GM12878 (cell line): ENCODE results near the gene TSC22D1. TPM values are rescaled to one million over a fixed set of nuclear protein-coding genes. Genes with fewer than 3 reads are reported as not detected.

Experiments
- ATAC-seq: fragments of 200-7000 bp; cut with Tn5 transposase; 3 replicates; pipeline ENCODE4 v1.9.1; 2020; ENCODE audit warnings: mild to moderate bottlenecking, moderate library complexity
- BruUV-seq: library from RNA; stranded (reverse); fragments of 400-500 nt; replicated peaks from 2 replicates; lab custom pipeline; 2021; lab: Mats Ljungman, UMichigan
- CTCF ChIA-PET: fragments of 300-600 bp; sonication (Branson Sonifier 250); formaldehyde crosslinking; extraction: SDS; loops from one replicate; lab custom pipeline; 2021; ENCODE audit warnings: inconsistent platforms; lab: Yijun Ruan, JAX
- POLR2A ChIA-PET: fragments of 350-600 bp; formaldehyde crosslinking; extraction: SDS; loops from one replicate; lab custom pipeline; 2021; ENCODE audit warnings: inconsistent platforms; lab: Charles Lee
- RAD21 ChIA-PET: fragments of 300-600 bp; sonication (Branson Sonifier 250); formaldehyde crosslinking; loops from one replicate; lab custom pipeline; 2023; ENCODE audit warnings: antibody characterized with exemption; ENCODE audit not compliant: unreplicated experiment; lab: Charles Lee
- SMC1A ChIA-PET: fragments of 300-600 bp; sonication (Branson Sonifier 250); formaldehyde crosslinking; loops from one replicate; lab custom pipeline; 2023; ENCODE audit not compliant: unreplicated experiment, uncharacterized antibody; lab: Charles Lee
- DNase-seq: peaks from one replicate; pipeline ENCODE4 v3.0.0-alpha.2; 2011; ENCODE audit warnings: low read depth, low spot score
- FAIRE-seq: peaks from 3 replicates; lab custom pipeline; 2011; peaks lifted over from hg19 to GRCh38; lab: Jason Lieb, UNC
- H2AFZ ChIP-seq: 2 replicates; pipeline ENCODE4 v1.6.0; 2011; ENCODE audit warnings: low read depth, low read length, control low read depth; ENCODE audit not compliant: control insufficient read depth
- H3K27ac ChIP-seq: 2 replicates; pipeline ENCODE4 v1.5.1; 2011; ENCODE audit warnings: control low read depth; ENCODE audit not compliant: control insufficient read depth, insufficient read depth
- H3K27me3 ChIP-seq, 2 experiments: replicated peaks in 1 of 2; 2 replicates each; pipeline versions ENCODE4 v1.6.0 to v1.6.1; 2011; ENCODE audit warnings: low read length in 1 of 2; ENCODE audit not compliant: control insufficient read depth in 2 of 2, insufficient read depth in 2 of 2
- H3K36me3 ChIP-seq, 2 experiments: 2 replicates each; pipeline ENCODE4 v1.5.1; 2011; ENCODE audit warnings: low read length in 1 of 2; ENCODE audit not compliant: control insufficient read depth in 2 of 2, insufficient read depth in 2 of 2
- H3K4me1 ChIP-seq: 2 replicates; pipeline ENCODE4 v1.6.1; 2011; ENCODE audit warnings: mild to moderate bottlenecking, low read length, moderate library complexity, mixed read lengths; ENCODE audit not compliant: control insufficient read depth, insufficient read depth
- H3K4me2 ChIP-seq: 2 replicates; pipeline ENCODE4 v1.6.0; 2011; ENCODE audit warnings: control low read depth; ENCODE audit not compliant: control insufficient read depth, insufficient read depth
- H3K4me3 ChIP-seq: fragments of 200-600 bp; sonication (generic); 2 replicates; pipeline ENCODE4 v1.5.1; 2016
- H3K79me2 ChIP-seq: 2 replicates; pipeline ENCODE4 v1.6.0; 2011; ENCODE audit warnings: low read length; ENCODE audit not compliant: control insufficient read depth, insufficient read depth
- H3K9ac ChIP-seq: 2 replicates; pipeline ENCODE4 v1.8.0; 2011; ENCODE audit warnings: low read length, control low read depth, mixed read lengths; ENCODE audit not compliant: control insufficient read depth, insufficient read depth
- H3K9me3 ChIP-seq: replicated peaks from 3 replicates; pipeline ENCODE4 v1.5.1; 2011; ENCODE audit warnings: mild to moderate bottlenecking, low read length; ENCODE audit not compliant: control insufficient read depth, insufficient read depth
- H4K20me1 ChIP-seq: 2 replicates; pipeline ENCODE4 v1.6.0; 2011; ENCODE audit not compliant: control insufficient read depth, insufficient read depth
- ATF2 ChIP-seq: IDR thresholded peaks from 2 replicates; pipeline ENCODE4 v1.6.1; 2012; ENCODE audit warnings: low read length, inconsistent platforms
- FOS ChIP-seq: IDR thresholded peaks from 3 replicates; pipeline ENCODE4 v1.6.1; 2011; ENCODE audit warnings: borderline replicate concordance; ENCODE audit not compliant: insufficient read length; ENCODE audit errors: extremely low read depth
- GATAD2B ChIP-seq: fragments of 450-650 bp; conservative IDR thresholded peaks from 2 replicates; pipeline ENCODE4 v1.6.1; 2017; ENCODE audit warnings: low read depth, mild to moderate bottlenecking, moderate library complexity
- LARP7 ChIP-seq: fragments of 450-650 bp; IDR thresholded peaks from 2 replicates; pipeline ENCODE4 v1.6.1; 2017; ENCODE audit warnings: mild to moderate bottlenecking
- MXI1 ChIP-seq: fragments of 150-350 bp; IDR thresholded peaks from 2 replicates; pipeline ENCODE4 v1.6.1; 2011; ENCODE audit warnings: low read depth, mild to moderate bottlenecking, inconsistent platforms, low read length, improper control_type of control experiment
- MYC ChIP-seq: IDR thresholded peaks from 2 replicates; pipeline ENCODE4 v1.6.1; 2011; ENCODE audit warnings: mild to moderate bottlenecking, low read length, moderate library complexity, inconsistent platforms; ENCODE audit not compliant: insufficient read depth, insufficient replicate concordance, insufficient read length, severe bottlenecking
- SIN3A ChIP-seq: IDR thresholded peaks from 2 replicates; pipeline ENCODE4 v1.6.1; 2012; ENCODE audit warnings: low read depth, low read length, improper control_type of control experiment
- SRF ChIP-seq, 2 experiments: IDR thresholded peaks; 2 replicates each; pipeline ENCODE4 v1.6.1; 2011; ENCODE audit warnings: low read depth in 2 of 2, low read length in 2 of 2, mild to moderate bottlenecking in 1 of 2, moderate library complexity in 1 of 2
- SUZ12 ChIP-seq: fragments of 200-600 bp; sonication (generic); IDR thresholded peaks from one replicate; pipeline ENCODE4 v1.6.1; 2018; ENCODE audit warnings: antibody characterized with exemption, mild to moderate bottlenecking; ENCODE audit not compliant: unreplicated experiment
- WRNIP1 ChIP-seq: IDR thresholded peaks from 2 replicates; pipeline ENCODE4 v1.6.1; 2011; ENCODE audit warnings: low read depth, low read length, improper control_type of control experiment, borderline replicate concordance
- YY1 ChIP-seq: IDR thresholded peaks from 2 replicates; pipeline ENCODE4 v1.6.1; 2011; ENCODE audit warnings: low read depth, mild to moderate bottlenecking, low read length
- ZNF274 ChIP-seq: IDR thresholded peaks from one replicate; pipeline ENCODE4 v1.8.0; 2011; ENCODE audit not compliant: insufficient read length, insufficient read depth
- ZSCAN29 ChIP-seq: fragments of 450-650 bp; IDR thresholded peaks from 2 replicates; pipeline ENCODE4 v1.6.1; 2017; ENCODE audit warnings: mild to moderate bottlenecking, moderate library complexity
- WGBS: methylation state at CpG from one replicate; pipeline ENCODE4 v1.1.6; 2016; ENCODE audit warnings: low lambda C conversion rate; ENCODE audit not compliant: insufficient replicate concordance, insufficient coverage; ENCODE audit errors: missing lambda C conversion rate; 5-methylcytosine and 5-hydroxymethylcytosine counted together
- in situ Hi-C: fragments of 300-500 bp; cut with MboI; formaldehyde crosslinking; loops from 9 replicates; pipeline ENCODE4 v1.14.3; 2018; ENCODE audit warnings: mixed read lengths
- intact Hi-C: fragments of 100-400 bp; cut with micrococcal nuclease; formaldehyde crosslinking; loops from one replicate; pipeline ENCODE4 v1.14.2; 2022; ENCODE audit not compliant: unreplicated experiment
- polyA plus RNA-seq, 11 experiments: library from polyadenylated mRNA; depleted of rRNA in 4 of 11; unstranded in 6 of 11; stranded (reverse) in 5 of 11; fragments of >200 nt; fragmentation: Nextera tagmentation in 4 of 11; fragmentation: Illumina TruSeq in 1 of 11; extraction: Ambion mirVana in 4 of 11; extraction: Trizol in 1 of 11; gene quantifications; 1 replicate in 1 of 11; 2 replicates in 10 of 11; pipeline versions ENCODE4 v1.2.1 to v1.2.3, GENCODE V29; 2011 to 2016; ENCODE audit warnings: inconsistent platforms in 2 of 11, missing spikeins in 2 of 11, low read depth in 1 of 11
- total RNA-seq, 4 experiments: library from RNA; depleted of rRNA in 3 of 4; stranded (reverse); fragments of >200 nt in 3 of 4; fragmentation: Illumina TruSeq in 1 of 4; extraction: Trizol in 1 of 4; gene quantifications; 2 replicates each; pipeline versions ENCODE4 v1.2.1 to v1.2.3, GENCODE V29; 2013 to 2021
- TF ChIP-seq, protein P1 (sequence below): fragments of 450-650 bp; formaldehyde crosslinking; IDR thresholded peaks from 2 replicates; pipeline ENCODE4 v1.4.0; 2022; ENCODE audit warnings: mild to moderate bottlenecking, moderate library complexity

TSC22D1 gene
- total and polyA plus RNA-seq, 10 of the 15 experiments (the other 5 are each of a cell fraction or from before 2014, with no cell fraction given): 0.37 to 15.7 (median 7.5) TPM

- Histone ChIP-seq H3K4me2 (no peak overlapping the region), H2AFZ (no peak overlapping the region), H4K20me1 (no peaks in the 10 kb centered on the region), H3K79me2 (no peaks in the 10 kb centered on the region), H3K9me3 (no peaks in the 10 kb centered on the region), H3K4me3 (no peak overlapping the region), H3K36me3 (no peaks in the 10 kb centered on the region), H3K9ac (no peak overlapping the region), H3K4me1 (no peaks in the 10 kb centered on the region), H3K27ac (no peak overlapping the region), H3K27me3 (peaks cover 2% of the 10 kb centered on the region in 2 experiments; a peak in 2 of 4 replicates)
- no peak for DNase-seq
- ATAC-seq: no peak
- FAIRE-seq: no peak
- no peak for TF ChIP-seq LARP7
- POLR2A ChIA-PET: interaction anchor here (0.7 kb wide), 1 partner anchor 14 kb away, joined by 3 read pairs; no protein-coding TSS in a partner anchor
- intact Hi-C loops (no loop called here), in situ Hi-C loops (no loop called here)
- CTCF ChIA-PET: interaction anchor here (1.2 kb wide), 2 partner anchors 9 to 53 kb away, joined by 3 read pairs; no protein-coding TSS in a partner anchor
- SMC1A ChIA-PET: no interaction called here
- no TSS peak for BruUV-seq
- RAD21 ChIA-PET: no interaction called here
- 43% methylated on average over 2 of the region's 2 CpGs for WGBS
Measured at GRCh38 chr13:44429311-44429710, 146.8 kb downstream of the TSC22D1 start.

DNA sequence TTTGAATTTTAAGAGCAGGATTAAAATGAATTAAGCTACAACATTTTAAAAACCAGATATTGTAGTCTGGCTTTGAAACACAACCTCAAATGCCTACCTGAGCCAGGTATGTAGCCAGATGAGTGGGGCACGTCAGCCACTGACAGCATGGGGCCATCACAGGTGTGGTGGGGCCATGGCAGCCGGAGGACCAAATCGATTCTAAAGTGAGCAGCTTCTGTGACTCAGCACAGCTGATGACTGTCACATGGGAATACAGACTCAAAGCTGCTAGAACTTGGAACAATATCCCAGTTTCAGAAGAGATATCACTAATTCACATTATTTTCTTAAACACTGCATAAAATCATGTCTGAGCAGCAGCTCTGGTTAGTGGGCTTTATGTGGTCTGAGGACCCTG, 149.7 kb downstream of the TSC22D1 start:
- FAIRE-seq (no peak), ATAC-seq (no peak), DNase-seq (no peak)
- no peaks in the 10 kb centered on the region for H3K36me3 ChIP-seq
- intact Hi-C loops: no loop called here
- no peak overlapping the region for H3K9ac ChIP-seq
- H3K4me2 ChIP-seq: no peak overlapping the region
- H3K9me3 ChIP-seq: no peaks in the 10 kb centered on the region
- no peak overlapping the region for H2AFZ ChIP-seq
- no peaks in the 10 kb centered on the region for H3K79me2 ChIP-seq
- in situ Hi-C loops: no loop called here
- 31% methylated on average over 3 of the region's 3 CpGs for WGBS
- ChIA-PET SMC1A (no interaction called here), CTCF (interaction anchor here (1.9 kb wide), 1 partner anchor 11 kb away, joined by 4 read pairs; no protein-coding TSS in a partner anchor), RAD21 (no interaction called here), POLR2A (no interaction called here)
- H3K4me3 ChIP-seq: no peak overlapping the region
- BruUV-seq: no TSS peak
- H3K27me3 ChIP-seq: peaks cover 0 to 5% of the 10 kb centered on the region in 2 experiments; a peak in 2 of 4 replicates
- H3K27ac ChIP-seq: no peak overlapping the region
- no peaks in the 10 kb centered on the region for H3K4me1 ChIP-seq
- no peaks in the 10 kb centered on the region for H4K20me1 ChIP-seq
- TF ChIP-seq SRF (IDR thresholded peaks at IDR 0.05; ENCODE audit: low read depth in 2 of 2, low read length in 2 of 2): no peak
- no peak for TF ChIP-seq FOS
- TF ChIP-seq ZSCAN29: no peak
- no peak for TF ChIP-seq GATAD2B
- TF ChIP-seq ZNF274: no peak
- TF ChIP-seq, protein P1, sequence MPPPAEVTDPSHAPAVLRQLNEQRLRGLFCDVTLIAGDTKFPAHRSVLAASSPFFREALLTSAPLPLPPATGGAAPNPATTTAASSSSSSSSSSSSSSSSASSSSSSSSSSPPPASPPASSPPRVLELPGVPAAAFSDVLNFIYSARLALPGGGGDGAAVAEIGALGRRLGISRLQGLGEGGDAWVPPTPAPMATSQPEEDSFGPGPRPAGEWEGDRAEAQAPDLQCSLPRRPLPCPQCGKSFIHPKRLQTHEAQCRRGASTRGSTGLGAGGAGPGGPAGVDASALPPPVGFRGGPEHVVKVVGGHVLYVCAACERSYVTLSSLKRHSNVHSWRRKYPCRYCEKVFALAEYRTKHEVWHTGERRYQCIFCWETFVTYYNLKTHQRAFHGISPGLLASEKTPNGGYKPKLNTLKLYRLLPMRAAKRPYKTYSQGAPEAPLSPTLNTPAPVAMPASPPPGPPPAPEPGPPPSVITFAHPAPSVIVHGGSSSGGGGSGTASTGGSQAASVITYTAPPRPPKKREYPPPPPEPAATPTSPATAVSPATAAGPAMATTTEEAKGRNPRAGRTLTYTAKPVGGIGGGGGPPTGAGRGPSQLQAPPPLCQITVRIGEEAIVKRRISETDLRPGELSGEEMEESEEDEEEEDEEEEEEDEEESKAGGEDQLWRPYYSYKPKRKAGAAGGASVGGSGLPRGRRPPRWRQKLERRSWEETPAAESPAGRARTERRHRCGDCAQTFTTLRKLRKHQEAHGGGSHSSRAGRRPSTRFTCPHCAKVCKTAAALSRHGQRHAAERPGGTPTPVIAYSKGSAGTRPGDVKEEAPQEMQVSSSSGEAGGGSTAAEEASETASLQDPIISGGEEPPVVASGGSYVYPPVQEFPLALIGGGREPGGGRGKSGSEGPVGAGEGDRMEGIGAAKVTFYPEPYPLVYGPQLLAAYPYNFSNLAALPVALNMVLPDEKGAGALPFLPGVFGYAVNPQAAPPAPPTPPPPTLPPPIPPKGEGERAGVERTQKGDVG (CRISPR knock-in tag): no peak
- TF ChIP-seq SIN3A: no peak
- no peak for TF ChIP-seq ATF2
- TF ChIP-seq MYC: no peak
- no peak for TF ChIP-seq WRNIP1
- no peak for TF ChIP-seq SUZ12
- TF ChIP-seq YY1: no peak
- no peak for TF ChIP-seq MXI1
